Esophagus (tissue), 2 donors: ENCODE results near the gene ART1. TPM values are rescaled to one million over a fixed set of nuclear protein-coding genes. Genes with fewer than 3 reads are reported as not detected.

Experiments
- H3K27ac ChIP-seq, 2 donors: one replicate each; pipeline ENCODE4 v1.5.1; 2013; ENCODE audit warnings: low read depth in 2 of 2, mild to moderate bottlenecking in 2 of 2, inconsistent platforms in 1 of 2, low read length in 1 of 2, moderate library complexity in 1 of 2
- H3K27me3 ChIP-seq, 2 donors: one replicate each; pipeline ENCODE4 v1.6.1; 2013; ENCODE audit warnings: low read length in 2 of 2, control low read depth in 1 of 2, mild to moderate bottlenecking in 1 of 2; ENCODE audit not compliant: insufficient read depth in 2 of 2, control insufficient read depth in 1 of 2
- H3K36me3 ChIP-seq, 2 donors: one replicate each; pipeline ENCODE4 v1.6.1; 2013; ENCODE audit warnings: low read length in 1 of 2; ENCODE audit not compliant: control insufficient read depth in 2 of 2, insufficient read depth in 2 of 2
- H3K4me1 ChIP-seq, 2 donors: one replicate each; pipeline ENCODE4 v1.6.1; 2013; ENCODE audit warnings: low read length in 1 of 2; ENCODE audit not compliant: control insufficient read depth in 2 of 2, insufficient read depth in 2 of 2
- H3K4me3 ChIP-seq, 2 donors: one replicate each; pipeline ENCODE4 v1.5.1; 2013; ENCODE audit warnings: low read length in 2 of 2, mild to moderate bottlenecking in 2 of 2, low read depth in 1 of 2, moderate library complexity in 1 of 2
- H3K9me3 ChIP-seq, 2 donors: one replicate each; pipeline ENCODE4 v1.6.1; 2013; ENCODE audit warnings: mild to moderate bottlenecking in 2 of 2, low read depth in 1 of 2, low read length in 1 of 2, moderate library complexity in 1 of 2; ENCODE audit not compliant: control insufficient read depth in 2 of 2, insufficient read depth in 1 of 2
- WGBS, 2 donors: extraction: QIAGEN DNeasy Blood & Tissue Kit; methylation state at CpG; one replicate each; pipeline ENCODE4 v1.1.7; 2013; 5-methylcytosine and 5-hydroxymethylcytosine counted together
- polyA plus RNA-seq, 2 donors: library from polyadenylated mRNA; stranded (reverse); fragments of 200-250 nt; gene quantifications; one replicate each; pipeline ENCODE4 v1.2.3, GENCODE V29; 2013
- donor health status: healthy with polysubstance abuse.
- donor health status: Bipolar disorder and iron deficiency.

Gene ART1
- polyA plus RNA-seq, 2 donors: not detected

DNA sequence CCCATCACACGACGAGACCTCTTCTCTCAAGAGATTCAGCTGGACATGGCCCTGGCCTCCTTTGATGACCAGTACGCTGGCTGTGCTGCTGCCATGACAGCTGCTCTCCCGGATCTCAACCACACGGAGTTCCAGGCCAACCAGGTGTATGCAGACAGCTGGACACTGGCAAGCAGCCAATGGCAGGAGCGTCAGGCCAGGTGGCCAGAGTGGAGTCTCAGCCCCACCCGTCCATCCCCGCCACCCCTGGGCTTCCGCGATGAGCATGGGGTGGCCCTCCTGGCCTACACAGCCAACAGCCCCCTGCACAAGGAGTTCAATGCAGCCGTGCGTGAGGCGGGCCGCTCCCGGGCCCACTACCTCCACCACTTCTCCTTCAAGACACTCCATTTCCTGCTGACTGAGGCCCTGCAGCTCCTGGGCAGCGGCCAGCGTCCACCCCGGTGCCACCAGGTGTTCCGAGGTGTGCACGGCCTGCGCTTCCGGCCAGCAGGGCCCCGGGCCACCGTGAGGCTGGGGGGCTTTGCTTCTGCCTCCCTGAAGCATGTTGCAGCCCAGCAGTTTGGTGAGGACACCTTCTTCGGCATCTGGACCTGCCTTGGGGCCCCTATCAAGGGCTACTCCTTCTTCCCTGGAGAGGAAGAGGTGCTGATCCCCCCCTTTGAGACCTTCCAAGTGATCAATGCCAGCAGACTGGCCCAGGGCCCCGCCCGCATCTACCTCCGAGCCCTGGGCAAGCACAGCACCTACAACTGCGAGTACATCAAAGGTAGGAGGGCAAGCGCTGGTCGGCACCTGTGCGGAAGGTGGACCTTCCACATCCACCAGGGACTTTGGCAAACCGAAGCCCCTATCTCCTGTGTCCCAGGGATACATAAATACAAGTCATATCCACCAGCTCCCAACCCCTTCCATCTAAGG, 14.9 kb downstream of the ART1 start:
- WGBS, 2 donors: 84 to 90% methylated on average over 33 of the region's 33 CpGs
- Histone ChIP-seq H3K4me3 (no peak overlapping the region), H3K36me3 (peaks cover 2 to 6% of the 10 kb centered on the region in 2 donors), H3K27me3 (no peaks in the 10 kb centered on the region), H3K4me1 (no peaks in the 10 kb centered on the region), H3K27ac (no peak overlapping the region), H3K9me3 (no peaks in the 10 kb centered on the region)

- 72 to 89% methylated on average over 2 of the region's 2 CpGs for WGBS, 2 donors
- no peak overlapping the region for H3K27ac ChIP-seq
- H3K4me1 ChIP-seq: no peaks in the 10 kb centered on the region
- H3K27me3 ChIP-seq: no peaks in the 10 kb centered on the region
- H3K9me3 ChIP-seq: no peaks in the 10 kb centered on the region
- no peak overlapping the region for H3K4me3 ChIP-seq
- H3K36me3 ChIP-seq: peaks cover 9 to 13% of the 10 kb centered on the region in 2 donors
These were observed 16.0 kb downstream of the ART1 start for GRCh38 chr11:3660960-3661359.

- Histone ChIP-seq H3K36me3 (peaks cover 18 to 24% of the 10 kb centered on the region in 2 donors), H3K27me3 (no peaks in the 10 kb centered on the region), H3K27ac (no peak overlapping the region), H3K4me3 (no peak overlapping the region), H3K9me3 (no peaks in the 10 kb centered on the region), H3K4me1 (no peaks in the 10 kb centered on the region)
These were observed 17.9 kb downstream of the ART1 start for GRCh38 chr11:3662856-3663255.

DNA sequence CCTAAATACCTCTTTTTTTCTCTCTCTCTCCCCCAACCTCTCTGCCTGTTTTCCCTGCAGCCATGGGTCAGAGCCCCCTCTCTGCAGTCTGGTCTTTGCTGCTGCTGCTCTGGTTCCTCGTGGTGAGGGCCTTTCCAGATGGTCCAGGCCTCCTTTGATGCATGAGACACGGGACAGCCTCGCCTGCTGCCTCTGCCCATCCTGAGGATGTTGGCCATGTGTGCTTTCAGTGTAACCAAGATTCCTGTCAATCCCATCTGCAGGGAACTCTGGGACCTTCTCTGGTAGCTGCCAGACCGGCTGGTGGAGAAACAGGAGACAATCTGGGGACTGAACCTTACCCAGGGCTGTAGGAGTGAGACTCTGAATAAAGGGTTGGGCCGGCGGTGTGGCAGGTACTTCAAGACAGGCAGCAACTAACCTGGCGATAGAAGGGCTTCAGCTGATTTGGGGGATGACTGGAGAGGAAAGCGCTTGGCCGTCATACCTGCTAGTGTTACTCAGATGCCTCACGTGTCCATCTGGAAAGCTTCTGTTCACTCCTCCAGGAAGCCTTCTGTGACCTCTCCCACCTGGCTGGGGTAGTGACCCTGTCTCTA, 19.2 kb downstream of the ART1 start:
- peaks cover 18 to 31% of the 10 kb centered on the region in 2 donors for H3K36me3 ChIP-seq
- peaks cover 0 to 3% of the 10 kb centered on the region in 2 donors for H3K9me3 ChIP-seq
- H3K27me3 ChIP-seq: no peaks in the 10 kb centered on the region
- no peaks in the 10 kb centered on the region for H3K4me1 ChIP-seq
- no peak overlapping the region for H3K4me3 ChIP-seq
- 86 to 87% methylated on average over 10 of the region's 10 CpGs for WGBS, 2 donors
- H3K27ac ChIP-seq: no peak overlapping the region

DNA sequence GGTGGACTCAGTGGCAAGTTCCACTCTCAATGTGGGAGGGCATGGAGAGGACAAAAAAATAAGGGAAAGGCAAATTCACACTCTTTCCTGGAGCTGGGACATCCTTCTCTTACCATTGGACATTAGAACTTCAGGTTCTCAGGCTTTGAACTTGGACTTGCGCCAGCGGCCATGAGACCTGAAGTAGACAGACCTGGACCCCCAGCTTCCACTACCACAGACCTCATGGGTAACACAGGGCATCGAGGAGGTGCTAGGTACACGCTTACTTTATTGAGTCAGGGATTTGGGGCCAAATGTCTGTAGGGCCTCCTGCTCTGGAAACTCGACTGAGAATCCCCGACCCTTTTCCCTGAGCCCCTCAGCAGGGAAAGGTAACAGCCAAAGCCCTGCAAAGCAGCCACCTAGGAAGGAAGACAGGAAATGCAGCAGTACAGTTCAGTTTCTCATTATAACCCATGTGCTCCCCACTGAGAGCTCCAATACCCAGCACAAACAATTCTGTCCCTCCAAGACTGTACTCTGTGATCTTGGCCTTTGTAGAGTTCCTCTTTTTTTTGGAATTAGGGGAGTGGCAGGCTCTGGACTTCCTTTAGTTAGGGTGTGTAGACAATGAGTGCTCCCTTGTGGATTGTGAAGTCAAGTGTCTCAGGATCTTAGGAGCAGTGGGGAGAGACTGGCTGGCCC, 20.6 kb downstream of the ART1 start:
- no peaks in the 10 kb centered on the region for H3K4me1 ChIP-seq
- 77 to 95% methylated on average over 6 of the region's 6 CpGs for WGBS, 2 donors
- H3K4me3 ChIP-seq: no peak overlapping the region
- peaks cover 0 to 3% of the 10 kb centered on the region in 2 donors for H3K9me3 ChIP-seq
- H3K27me3 ChIP-seq: no peaks in the 10 kb centered on the region
- H3K27ac ChIP-seq: no peak overlapping the region
- H3K36me3 ChIP-seq: peaks cover 18 to 39% of the 10 kb centered on the region in 2 donors

- 96% methylated on average over 17 of the region's 17 CpGs for WGBS, 2 donors
- Histone ChIP-seq H3K4me3 (no peak overlapping the region), H3K27ac (no peak overlapping the region), H3K9me3 (peaks cover 0 to 3% of the 10 kb centered on the region in 2 donors), H3K36me3 (peaks cover 18 to 43% of the 10 kb centered on the region in 2 donors), H3K27me3 (no peaks in the 10 kb centered on the region), H3K4me1 (no peaks in the 10 kb centered on the region)
These were observed 21.1 kb downstream of the ART1 start for GRCh38 chr11:3666023-3666530.

DNA sequence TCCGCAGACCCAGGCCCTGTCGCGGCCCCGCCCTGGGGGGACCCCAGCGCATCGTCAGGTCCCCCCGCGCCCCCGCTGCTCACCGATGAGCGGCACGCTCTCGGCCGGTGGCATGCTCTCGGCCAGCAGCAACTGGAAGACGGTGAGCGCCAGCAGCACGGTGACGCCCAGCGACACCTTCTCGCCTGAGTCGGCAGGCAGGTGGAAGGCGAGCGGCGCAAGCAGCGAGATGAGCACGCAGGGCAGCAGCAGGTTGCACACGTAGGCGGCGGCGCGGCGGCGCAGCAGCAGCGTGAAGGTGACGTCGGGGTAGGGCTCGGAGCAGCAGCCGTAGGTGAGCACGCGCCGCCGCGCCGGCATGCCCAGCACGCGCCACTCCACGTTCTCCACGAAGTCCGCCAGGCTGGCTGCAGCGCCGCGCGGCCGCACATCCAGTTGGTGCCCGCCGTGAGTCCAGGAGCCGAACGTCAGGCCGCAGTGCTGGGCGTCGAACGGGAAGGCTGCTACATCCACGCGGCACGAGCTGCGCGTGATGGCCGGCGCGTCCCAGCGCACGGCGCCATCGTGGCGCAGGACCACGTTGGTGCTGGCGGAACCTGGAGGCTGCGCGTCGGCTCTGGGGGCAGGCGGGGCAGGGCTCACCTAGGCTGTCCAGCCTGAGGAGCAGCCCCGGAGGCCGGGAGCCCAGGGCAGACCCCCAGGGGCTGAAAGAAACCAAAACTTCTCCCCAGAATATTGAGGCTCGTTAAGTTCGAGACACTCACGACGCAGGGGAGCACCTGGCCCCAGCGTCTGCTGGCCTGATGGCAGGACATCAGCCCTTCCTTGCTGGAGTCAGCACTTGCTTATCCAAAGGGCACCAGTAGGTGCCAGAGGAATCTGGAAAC, 22.5 kb downstream of the ART1 start:
- H3K36me3 ChIP-seq: peaks cover 18 to 47% of the 10 kb centered on the region in 2 donors
- 98% methylated on average over 79 to 89 of the region's 89 CpGs for WGBS, 2 donors
- peaks cover 0 to 3% of the 10 kb centered on the region in 2 donors for H3K9me3 ChIP-seq
- H3K4me3 ChIP-seq: no peak overlapping the region
- H3K4me1 ChIP-seq: no peaks in the 10 kb centered on the region
- no peak overlapping the region for H3K27ac ChIP-seq
- H3K27me3 ChIP-seq: no peaks in the 10 kb centered on the region

DNA sequence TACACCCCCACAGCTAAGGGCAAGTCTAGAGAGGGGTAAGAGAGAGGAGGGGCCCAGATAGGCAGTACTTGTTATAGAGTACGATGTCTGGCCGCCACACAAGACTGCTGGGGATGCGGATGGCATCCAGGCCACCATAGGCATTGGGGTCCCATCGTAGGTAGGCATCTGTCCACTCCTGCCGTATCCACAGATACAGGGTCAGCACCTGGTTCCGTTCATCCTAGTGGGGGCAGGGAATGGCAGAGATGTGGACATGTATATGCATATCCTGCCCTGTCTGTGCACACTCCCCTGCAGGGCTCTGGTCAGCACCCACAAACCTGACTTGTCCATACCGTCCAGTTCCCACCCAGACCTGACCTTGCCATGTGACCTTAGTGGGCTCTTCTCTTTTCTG, 24.2 kb downstream of the ART1 start:
- 92 to 96% methylated on average over 7 of the region's 7 CpGs for WGBS, 2 donors

More for the DNA sequence above, 24.2 kb downstream of the ART1 start:
- Histone ChIP-seq H3K27me3 (no peaks in the 10 kb centered on the region), H3K4me1 (no peaks in the 10 kb centered on the region), H3K9me3 (peaks cover 0 to 3% of the 10 kb centered on the region in 2 donors), H3K4me3 (no peak overlapping the region), H3K36me3 (peaks cover 18 to 52% of the 10 kb centered on the region in 2 donors), H3K27ac (no peak overlapping the region)
